Measurements from ENCODE around the gene EMC9.
A peak's percentile ranks its signal among the peaks of the same experiment; 100 is the strongest.

The EMC9 gene, protein sequence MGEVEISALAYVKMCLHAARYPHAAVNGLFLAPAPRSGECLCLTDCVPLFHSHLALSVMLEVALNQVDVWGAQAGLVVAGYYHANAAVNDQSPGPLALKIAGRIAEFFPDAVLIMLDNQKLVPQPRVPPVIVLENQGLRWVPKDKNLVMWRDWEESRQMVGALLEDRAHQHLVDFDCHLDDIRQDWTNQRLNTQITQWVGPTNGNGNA

GRCh38 chr14:24141097-24141880 lies at the start of gene EMC9:
Gene EMC9, minus strand, starts transcription at chr14:24141591. Its CDS starts 287 bp downstream, at chr14:24141304.
- peak; percentile 97 for DNase-seq (ENCODE audit: low spot score)
- FAIRE-seq, result no peak

- FAIRE-seq (no peak), DNase-seq (ENCODE audit: low spot score) (no peak)
These were observed 49.0 kb upstream of the EMC9 start for GRCh38 chr14:24190416-24190815.

DNA sequence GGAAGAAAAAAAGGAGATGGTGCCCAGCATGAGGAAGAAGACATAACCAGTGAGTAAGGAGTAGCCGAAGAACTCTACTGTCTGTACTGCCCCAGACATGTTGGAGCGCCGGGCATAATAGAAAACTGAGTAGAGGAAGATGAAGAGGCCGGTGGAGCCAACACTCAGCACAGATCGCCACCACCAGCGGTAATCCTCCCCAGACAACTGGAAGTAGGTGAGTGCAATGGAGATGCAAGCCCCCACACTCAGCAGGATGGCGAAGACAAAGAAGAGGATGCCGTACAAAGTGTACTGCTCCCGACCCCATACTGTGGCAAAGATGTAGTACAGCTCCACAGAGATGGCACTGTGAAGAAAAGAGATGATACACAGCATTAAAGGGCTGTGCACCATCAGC lies 48.1 kb upstream of the EMC9 start:
- no peak for DNase-seq (ENCODE audit: low spot score)
- FAIRE-seq, result no peak

- FAIRE-seq (no peak), DNase-seq (ENCODE audit: low spot score) (no peak)
These were observed 47.6 kb upstream of the EMC9 start for GRCh38 chr14:24189059-24189375.

- no peak for FAIRE-seq
- DNase-seq (ENCODE audit: low spot score), result peak; percentile 98
These were observed 47.1 kb upstream of the EMC9 start, which contains the start of gene IPO4 for GRCh38 chr14:24188251-24189058. Gene IPO4, minus strand, starts transcription at chr14:24188816. Its CDS starts 29 bp downstream, at chr14:24188787.

DNA sequence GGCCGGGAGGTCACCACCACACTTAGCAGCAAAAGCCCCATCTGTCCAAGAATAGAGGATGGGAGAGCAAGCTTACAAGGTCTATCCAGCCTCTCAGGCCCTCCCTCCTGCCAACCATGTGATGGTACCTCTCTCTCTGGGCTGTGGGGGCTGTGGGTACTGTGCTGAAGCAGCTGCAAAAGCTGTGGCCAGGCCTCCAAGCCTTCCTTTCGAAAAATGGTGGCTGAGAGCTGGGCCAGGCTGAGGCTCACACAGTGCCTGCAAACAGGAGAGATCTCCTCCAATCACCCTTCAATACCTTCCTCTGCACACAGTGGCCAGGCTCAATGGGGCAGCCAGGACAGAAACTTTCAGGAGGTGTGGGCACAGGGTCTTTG lies 46.1 kb upstream of the EMC9 start:
- FAIRE-seq, result no peak
- DNase-seq (ENCODE audit: low spot score), result no peak

DNA sequence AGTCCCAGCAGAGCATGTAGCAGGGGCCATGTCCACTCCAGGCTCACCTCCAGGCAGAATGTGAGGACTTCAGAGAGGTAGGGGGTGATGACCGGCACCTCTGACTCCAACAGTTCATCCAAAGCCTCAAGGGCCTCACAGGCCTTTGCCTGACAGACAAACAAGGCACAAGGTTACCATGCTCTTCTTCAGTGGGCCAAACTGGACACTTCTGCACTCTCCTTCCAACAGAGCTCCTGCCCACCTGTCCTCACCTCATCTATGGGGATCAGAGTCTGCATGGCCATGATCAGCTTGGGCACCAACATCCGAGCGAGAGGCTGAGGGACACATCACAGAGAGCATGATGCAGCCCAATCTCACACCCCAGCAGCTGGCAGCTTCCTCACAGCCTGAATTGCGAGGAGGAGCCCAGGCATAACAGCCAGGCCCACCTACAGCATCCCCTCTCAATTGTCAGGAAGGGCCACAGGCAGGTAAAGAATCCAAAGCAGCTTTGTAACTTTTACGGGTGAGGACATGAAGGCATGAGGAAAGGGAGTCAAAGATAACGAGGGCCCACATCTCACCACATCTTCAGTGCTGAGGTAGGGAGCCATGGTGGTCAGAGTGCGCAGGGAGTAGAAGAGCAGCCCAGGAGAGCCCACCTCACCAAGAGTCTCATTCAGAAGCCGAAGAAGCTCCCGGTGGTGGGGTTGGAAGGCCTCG lies 45.6 kb upstream of the EMC9 start:
- DNase-seq (ENCODE audit: low spot score), result no peak
- no peak for FAIRE-seq

GRCh38 chr14:24185741-24186140 lies 44.4 kb upstream of the EMC9 start:
- FAIRE-seq (no peak), DNase-seq (ENCODE audit: low spot score) (no peak)

GRCh38 chr14:24185026-24185425 lies 43.6 kb upstream of the EMC9 start:
- FAIRE-seq, result no peak

DNA sequence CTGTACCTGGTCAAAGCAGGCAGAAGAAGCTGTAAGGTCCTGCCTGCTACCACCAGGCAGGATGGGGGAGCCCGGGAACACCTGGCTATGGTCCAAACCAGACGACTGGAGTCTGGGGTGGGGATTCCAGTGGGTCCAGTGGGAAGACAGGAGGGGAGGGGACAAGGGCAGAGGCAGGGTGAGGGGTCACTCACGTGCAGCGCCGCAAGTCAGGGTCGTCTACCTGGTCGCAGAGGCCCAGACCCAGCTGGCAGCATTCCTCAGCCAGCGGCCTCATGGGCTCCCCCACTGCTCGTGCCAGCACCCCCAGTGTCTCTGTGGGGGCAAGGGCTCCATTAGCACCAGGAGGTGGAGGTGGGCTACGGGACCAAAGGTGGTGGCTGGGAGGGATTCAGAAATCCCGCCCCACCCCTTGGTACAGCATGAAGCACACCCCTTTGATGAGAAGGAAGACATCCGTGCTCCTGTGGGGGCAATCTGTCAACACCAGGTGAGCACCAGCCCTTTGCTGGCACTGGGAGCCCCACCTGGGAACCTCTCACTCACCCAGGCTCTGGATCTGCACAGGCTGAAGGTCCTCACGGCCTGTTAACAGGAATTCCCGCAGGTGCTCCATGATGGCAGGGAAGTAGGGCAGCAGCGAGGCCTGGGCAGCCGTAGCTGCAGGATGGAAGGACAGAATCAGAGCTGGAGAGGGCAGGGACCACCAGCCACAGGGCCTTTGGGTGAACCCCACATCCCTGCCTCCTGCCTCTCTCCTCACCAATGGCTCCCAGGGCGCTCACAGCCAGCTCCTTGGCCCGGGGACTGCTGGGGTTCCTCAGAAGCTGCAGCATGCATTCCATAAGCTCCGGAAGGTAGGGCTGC lies 42.9 kb upstream of the EMC9 start:
- FAIRE-seq (no peak), DNase-seq (ENCODE audit: low spot score) (no peak)

More at GRCh38 chr14:24185026-24185425, 43.6 kb upstream of the EMC9 start:
- DNase-seq (ENCODE audit: low spot score), result no peak

GRCh38 chr14:24183014-24183481 lies 41.7 kb upstream of the EMC9 start:
- no peak for DNase-seq (ENCODE audit: low spot score)
- FAIRE-seq, result no peak

DNA sequence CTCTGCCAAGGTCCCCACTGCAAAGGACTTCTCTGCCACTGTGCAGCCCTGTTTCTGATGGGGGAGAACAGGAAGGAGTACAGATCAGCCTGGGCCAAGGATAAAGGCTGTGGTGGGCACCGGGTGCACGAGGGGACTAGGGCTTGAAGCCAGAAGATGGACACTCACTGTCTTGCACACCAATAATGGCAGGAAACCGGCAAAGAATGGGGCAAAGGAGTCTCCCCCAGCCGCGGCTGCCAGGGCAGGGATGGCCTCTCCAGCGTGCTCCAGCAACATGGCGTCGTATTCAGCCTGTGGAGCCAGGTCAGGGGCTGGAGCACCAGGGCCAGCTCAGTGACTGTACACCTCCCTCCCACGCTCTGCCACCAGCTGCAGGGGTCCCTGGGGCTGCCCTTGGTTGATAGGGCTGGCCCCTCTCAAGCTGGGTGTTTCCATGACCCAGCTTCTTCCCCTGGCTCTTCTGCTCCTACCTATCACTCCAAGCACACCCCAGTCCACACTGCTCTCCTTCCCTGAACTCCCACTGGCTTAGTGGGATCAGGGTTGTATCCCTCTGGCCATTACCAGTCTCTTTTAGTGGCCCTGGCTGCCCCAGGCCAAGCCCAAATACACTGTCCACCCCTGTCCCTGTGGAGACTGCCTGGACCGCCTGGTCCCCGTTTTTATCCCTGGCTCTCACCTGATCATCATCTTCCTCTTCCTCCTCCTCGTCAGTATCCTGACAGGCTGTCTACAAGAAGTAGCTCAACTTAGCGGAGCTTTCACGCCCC lies 40.9 kb upstream of the EMC9 start:
- no peak for DNase-seq (ENCODE audit: low spot score)
- no peak for FAIRE-seq

DNA sequence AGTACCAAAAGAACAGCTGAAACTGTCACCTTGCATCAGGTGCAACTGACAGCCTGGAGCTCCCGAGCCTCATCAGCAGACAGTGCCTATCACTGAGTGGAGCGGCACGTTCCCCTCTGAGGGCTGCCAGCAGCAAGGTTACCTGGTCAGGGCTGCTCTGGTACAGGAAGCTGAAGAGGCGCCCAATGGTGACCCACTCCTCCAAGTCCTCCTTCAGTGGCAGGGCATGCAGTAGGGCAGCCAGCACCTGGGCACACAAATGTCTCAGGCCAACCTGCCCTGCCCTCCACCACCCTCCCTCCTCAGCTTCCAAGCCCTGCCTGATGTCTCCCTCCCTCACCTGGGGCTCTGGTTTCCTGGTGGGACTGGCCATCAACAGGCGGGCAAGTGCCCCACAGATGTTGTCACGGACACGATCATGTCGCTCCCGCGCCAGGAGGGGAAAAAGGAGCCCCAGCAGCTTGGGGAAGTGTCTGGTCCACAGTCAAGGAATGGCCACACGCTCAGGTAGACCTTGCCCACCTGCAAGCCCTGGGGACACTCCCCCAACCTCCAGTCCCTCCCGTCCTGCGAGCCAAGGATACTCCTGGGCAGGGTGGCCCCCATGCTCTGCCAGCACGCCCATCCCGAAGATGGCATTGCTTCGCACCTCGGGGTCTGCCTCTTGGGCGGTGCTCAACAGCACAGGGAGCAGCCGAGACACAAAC lies 40.1 kb upstream of the EMC9 start:
- DNase-seq (ENCODE audit: low spot score) (no peak), FAIRE-seq (no peak)

DNA sequence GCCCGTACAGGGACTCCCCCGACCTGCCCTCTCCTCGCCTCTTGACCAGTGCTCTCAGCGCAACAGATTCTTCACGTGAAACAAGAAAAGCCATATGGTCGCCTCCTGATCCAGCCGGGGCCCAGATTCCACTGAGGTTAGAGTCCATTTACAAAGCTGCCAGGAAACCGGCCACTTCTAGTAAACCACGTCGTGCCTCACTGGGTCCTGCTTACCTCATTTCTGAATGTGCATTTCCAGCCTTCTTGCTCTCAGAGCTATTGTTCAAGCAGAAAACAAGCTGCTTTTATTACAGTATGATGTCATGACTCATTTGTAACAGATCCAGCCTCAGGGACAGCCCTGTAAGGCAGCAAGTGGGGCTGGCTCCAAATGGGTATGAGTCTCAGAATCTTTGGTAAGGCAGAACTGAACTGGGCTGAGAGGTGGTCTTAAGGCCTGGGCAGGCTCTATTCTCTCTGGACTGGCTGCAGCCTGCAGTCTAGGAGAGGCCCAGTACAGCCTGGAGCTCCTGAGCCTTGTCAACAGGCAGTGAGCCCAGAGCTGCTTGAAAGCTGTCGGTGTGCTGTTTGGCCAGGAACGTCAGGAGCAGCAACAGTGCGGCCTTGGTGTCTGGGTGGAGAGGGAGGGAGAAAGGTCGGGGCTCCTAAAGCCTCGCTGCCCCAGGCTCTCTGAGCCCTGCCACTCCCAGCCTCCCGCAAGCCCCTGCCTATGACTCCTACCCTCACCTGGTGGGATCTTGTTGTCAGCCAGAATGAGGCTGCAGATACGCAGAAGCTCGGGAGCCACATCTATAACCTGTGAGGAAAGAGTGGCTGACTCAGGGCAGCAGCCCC lies 38.8 kb upstream of the EMC9 start:
- FAIRE-seq (no peak), DNase-seq (ENCODE audit: low spot score) (no peak)

DNA sequence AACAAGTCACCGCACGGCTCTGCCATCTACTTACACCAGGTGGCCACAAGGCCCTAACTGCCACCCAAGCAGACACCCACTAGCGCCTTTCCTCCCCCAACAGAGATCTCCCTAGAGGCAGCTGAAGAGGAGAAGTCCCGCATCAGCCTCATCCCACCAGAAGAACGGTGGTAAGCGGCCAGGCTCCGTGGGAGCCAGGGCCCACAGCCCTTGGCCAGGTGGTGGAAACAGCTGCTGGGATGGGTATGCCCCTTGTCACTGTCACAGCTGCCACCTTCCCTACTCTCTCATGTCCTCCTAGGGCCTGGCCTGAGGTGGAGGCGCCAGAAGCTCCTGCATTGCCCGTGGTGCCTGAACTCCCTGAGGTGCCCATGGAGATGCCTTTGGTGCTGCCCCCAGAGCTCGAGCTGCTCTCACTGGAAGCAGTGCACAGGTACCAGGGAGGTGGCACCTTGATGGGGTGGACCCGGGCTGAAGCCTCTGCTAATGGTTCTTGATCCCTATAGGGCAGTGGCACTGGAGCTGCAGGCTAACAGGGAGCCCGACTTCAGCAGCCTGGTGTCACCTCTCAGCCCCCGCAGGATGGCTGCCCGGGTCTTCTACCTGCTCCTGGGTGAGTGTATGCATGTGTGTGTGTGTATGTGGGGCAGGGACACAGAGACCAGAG lies 38.0 kb upstream of the EMC9 start:
- no peak for FAIRE-seq
- DNase-seq (ENCODE audit: low spot score), result no peak

DNA sequence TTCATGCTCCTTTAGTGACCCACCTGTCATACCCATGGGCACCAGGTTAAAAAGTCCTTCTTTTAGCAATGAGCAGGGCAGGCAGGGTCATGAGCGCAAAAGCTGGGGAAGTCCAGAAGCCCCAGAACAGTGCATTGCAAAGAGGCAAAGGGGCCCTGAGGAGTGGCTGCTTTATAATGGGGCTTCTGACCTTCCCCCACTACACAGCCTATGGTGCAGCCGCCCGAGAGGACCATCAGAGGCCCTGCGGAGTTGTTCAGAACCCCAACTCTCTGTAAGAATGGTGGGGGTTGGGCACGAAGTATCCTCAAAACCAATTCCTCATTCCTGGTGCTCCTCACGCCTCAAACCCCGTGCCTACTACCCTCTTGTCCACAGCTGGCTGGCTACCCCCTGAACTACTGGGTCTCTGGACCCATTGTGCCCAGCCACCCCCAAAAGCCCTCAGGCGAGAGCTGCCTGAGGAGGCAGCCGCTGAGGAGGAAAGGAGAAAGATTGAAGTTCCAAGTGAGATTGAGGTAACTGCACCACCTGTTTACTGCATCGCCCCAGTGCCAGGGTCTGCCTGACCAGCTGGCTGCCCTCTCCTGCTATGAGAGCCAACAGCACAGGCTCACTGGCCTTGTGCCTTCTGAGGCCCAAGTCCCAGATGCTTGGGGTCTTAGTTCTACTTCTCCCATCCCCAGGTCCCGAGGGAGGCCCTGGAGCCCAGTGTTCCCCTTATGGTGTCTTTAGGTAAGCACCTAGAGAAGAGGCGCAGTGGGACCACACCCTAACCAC lies 37.2 kb upstream of the EMC9 start:
- no peak for FAIRE-seq
- DNase-seq (ENCODE audit: low spot score), result no peak

- FAIRE-seq (no peak), DNase-seq (ENCODE audit: low spot score) (no peak)
These were observed 36.5 kb upstream of the EMC9 start for GRCh38 chr14:24177891-24178290.

Measured in urothelium cell line (cell line).